ENCODE data around the gene SIVA1.

DNA sequence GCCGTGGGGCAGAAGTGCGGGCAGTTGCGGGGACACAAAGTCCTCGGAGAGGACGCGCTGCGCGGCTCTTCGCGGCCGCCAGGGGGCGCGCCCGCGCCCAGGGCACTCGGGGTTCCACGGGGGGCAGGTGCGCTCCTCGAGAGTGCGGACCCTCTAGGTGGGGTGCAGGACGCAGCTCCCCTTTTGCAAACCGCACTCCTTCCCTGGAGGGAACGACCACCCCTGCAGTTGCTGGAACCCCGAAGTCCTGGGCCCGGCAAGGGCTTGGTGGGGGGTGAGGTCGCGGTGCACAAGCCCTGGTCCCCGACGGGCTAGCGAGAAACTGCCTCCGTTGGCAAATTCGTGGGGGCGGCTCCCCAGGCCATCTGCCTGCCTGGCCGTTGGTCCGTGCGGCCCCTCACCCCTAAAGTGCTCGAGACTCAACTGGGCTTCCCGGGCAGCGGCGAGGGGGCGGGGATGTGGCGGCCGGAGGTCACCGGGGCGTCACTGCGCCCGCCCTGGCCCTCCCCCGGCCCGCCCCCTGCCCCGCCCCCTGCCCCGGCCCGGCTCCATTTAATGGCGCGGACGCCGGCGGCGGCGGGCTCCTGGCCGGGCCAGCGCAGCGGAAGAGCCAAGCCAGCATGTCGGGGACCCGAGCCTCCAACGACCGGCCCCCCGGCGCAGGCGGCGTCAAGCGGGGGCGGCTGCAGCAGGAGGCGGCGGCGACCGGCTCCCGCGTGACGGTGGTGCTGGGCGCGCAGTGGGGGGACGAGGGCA is 29.1 kb upstream of the SIVA1 start, which contains the start of gene ADSS1:
- TF ChIP-seq, protein P1, sequence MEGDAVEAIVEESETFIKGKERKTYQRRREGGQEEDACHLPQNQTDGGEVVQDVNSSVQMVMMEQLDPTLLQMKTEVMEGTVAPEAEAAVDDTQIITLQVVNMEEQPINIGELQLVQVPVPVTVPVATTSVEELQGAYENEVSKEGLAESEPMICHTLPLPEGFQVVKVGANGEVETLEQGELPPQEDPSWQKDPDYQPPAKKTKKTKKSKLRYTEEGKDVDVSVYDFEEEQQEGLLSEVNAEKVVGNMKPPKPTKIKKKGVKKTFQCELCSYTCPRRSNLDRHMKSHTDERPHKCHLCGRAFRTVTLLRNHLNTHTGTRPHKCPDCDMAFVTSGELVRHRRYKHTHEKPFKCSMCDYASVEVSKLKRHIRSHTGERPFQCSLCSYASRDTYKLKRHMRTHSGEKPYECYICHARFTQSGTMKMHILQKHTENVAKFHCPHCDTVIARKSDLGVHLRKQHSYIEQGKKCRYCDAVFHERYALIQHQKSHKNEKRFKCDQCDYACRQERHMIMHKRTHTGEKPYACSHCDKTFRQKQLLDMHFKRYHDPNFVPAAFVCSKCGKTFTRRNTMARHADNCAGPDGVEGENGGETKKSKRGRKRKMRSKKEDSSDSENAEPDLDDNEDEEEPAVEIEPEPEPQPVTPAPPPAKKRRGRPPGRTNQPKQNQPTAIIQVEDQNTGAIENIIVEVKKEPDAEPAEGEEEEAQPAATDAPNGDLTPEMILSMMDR (IDR thresholded peaks at IDR 0.05): peak; percentile 98
- TF ChIP-seq ZFX (IDR thresholded peaks at IDR 0.05; ENCODE audit: borderline replicate concordance): no peak

All from 22Rv1 (cell line).